GM19452 (cell line): ENCODE results near the gene TNK2.

Experiments used
- ATAC-seq: cut with Tn5 transposase; IDR thresholded peaks from one replicate; pipeline ENCODE4 v1.9.1; 2021; ENCODE audit not compliant: unreplicated experiment

TNK2 gene

GRCh38 chr3:195886181-195887141 lies 21.9 kb downstream of the TNK2 start:
- ATAC-seq: no peak

GRCh38 chr3:195885036-195885891 lies 23.1 kb downstream of the TNK2 start:
- no peak for ATAC-seq

GRCh38 chr3:195884691-195885035 lies 23.7 kb downstream of the TNK2 start:
- no peak for ATAC-seq

GRCh38 chr3:195883801-195884200 lies 24.6 kb downstream of the TNK2 start:
- no peak for ATAC-seq

- no peak for ATAC-seq
Measured at GRCh38 chr3:195883160-195883559, 25.2 kb downstream of the TNK2 start.

- ATAC-seq: no peak
Measured at GRCh38 chr3:195882002-195882441, 26.3 kb downstream of the TNK2 start.

- no peak for ATAC-seq
Measured at GRCh38 chr3:195881276-195881988, 26.9 kb downstream of the TNK2 start.

- ATAC-seq: no peak
Measured at GRCh38 chr3:195880037-195880431, 28.3 kb downstream of the TNK2 start.

GRCh38 chr3:195879416-195880036 lies 28.8 kb downstream of the TNK2 start:
- ATAC-seq: no peak

- ATAC-seq: no peak
Measured at GRCh38 chr3:195878424-195879274, 29.7 kb downstream of the TNK2 start.

- ATAC-seq: no peak
Measured at GRCh38 chr3:195877767-195878423, 30.5 kb downstream of the TNK2 start.

GRCh38 chr3:195877136-195877715 lies 31.1 kb downstream of the TNK2 start:
- ATAC-seq: no peak

- no peak for ATAC-seq
Measured at GRCh38 chr3:195876297-195877064, 31.9 kb downstream of the TNK2 start.

GRCh38 chr3:195875482-195876236 lies 32.7 kb downstream of the TNK2 start:
- no peak for ATAC-seq

GRCh38 chr3:195873971-195874370 lies 34.4 kb downstream of the TNK2 start:
- ATAC-seq: no peak

- no peak for ATAC-seq
Measured at GRCh38 chr3:195873281-195873887, 35.0 kb downstream of the TNK2 start.

- ATAC-seq: no peak
Measured at GRCh38 chr3:195872800-195873199, 35.6 kb downstream of the TNK2 start.
